Measurements from ENCODE around the gene SSBP3. TPM values are rescaled to one million over a fixed set of nuclear protein-coding genes. Genes with fewer than 3 reads are reported as not detected.

The SSBP3 gene
- total RNA-seq, 1 experiment from 2014 or later = 115 TPM

- H3K27me3 Mint-ChIP-seq (ENCODE audit: low read depth) = no peaks in the 10 kb centered on the region
- DNase-seq (ENCODE audit: low spot score) (no peak), ATAC-seq (no peak)
- peak overlapping the region; percentile 40 for H3K27ac Mint-ChIP-seq
- H3K4me1 Mint-ChIP-seq = peaks cover 54% of the 10 kb centered on the region
- ChIA-PET CTCF (interaction anchor here (0.6 to 1.8 kb wide), 3 partner anchors 104 to 112 kb away, joined by 3 to 7 read pairs (median 4); no protein-coding TSS in a partner anchor), POLR2A (no interaction called here)
- peaks cover 8% of the 10 kb centered on the region for H3K36me3 Mint-ChIP-seq
- TF ChIP-seq CREM (CRISPR knock-in tag; IDR thresholded peaks at IDR 0.05) (no peak), CTCF (IDR thresholded peaks at IDR 0.05) (no peak), PREB (CRISPR knock-in tag; IDR thresholded peaks at IDR 0.05; ENCODE audit: borderline replicate concordance) (no peak), SMAD4 (CRISPR knock-in tag; IDR thresholded peaks at IDR 0.05) (no peak), ZBTB43 (CRISPR knock-in tag; IDR thresholded peaks at IDR 0.05) (no peak), PRDM15 (CRISPR knock-in tag; IDR thresholded peaks at IDR 0.05) (no peak), ESRRA (CRISPR knock-in tag; IDR thresholded peaks at IDR 0.05; ENCODE audit: borderline replicate concordance) (no peak), ZNF121 (CRISPR knock-in tag; IDR thresholded peaks at IDR 0.05) (no peak), E2F5 (CRISPR knock-in tag; IDR thresholded peaks at IDR 0.05) (no peak), ZMAT4 (CRISPR knock-in tag; IDR thresholded peaks at IDR 0.05) (no peak), TEAD1 (CRISPR knock-in tag; IDR thresholded peaks at IDR 0.05) (no peak), ATF6 (CRISPR knock-in tag; IDR thresholded peaks at IDR 0.05) (no peak), ATF3 (CRISPR knock-in tag; conservative IDR thresholded peaks at IDR 0.05) (no peak), SMAD3 (CRISPR knock-in tag; IDR thresholded peaks at IDR 0.05; ENCODE audit: borderline replicate concordance) (no peak), ZNF423 (CRISPR knock-in tag; IDR thresholded peaks at IDR 0.05) (no peak), JAZF1 (CRISPR knock-in tag; IDR thresholded peaks at IDR 0.05) (no peak), RELA (CRISPR knock-in tag; IDR thresholded peaks at IDR 0.05; ENCODE audit: borderline replicate concordance) (no peak), ERG (CRISPR knock-in tag; IDR thresholded peaks at IDR 0.05) (no peak), FOXK1 (CRISPR knock-in tag; IDR thresholded peaks at IDR 0.05) (no peak), FOXP4 (CRISPR knock-in tag; IDR thresholded peaks at IDR 0.05) (no peak)
- H3K9me3 Mint-ChIP-seq = no peaks in the 10 kb centered on the region
- no peak overlapping the region for H3K4me3 Mint-ChIP-seq
These were observed 21.7 kb downstream of the SSBP3 start for GRCh38 chr1:54384471-54384870.

Measured in WTC11 (cell line).